Measurements from ENCODE around the gene JMJD1C.
"Not testable (repeated sequence)": the region's sequence is repeated elsewhere in the genome, so short reads cannot be mapped to it uniquely, and the experiment has no call there.

Gene JMJD1C

DNA sequence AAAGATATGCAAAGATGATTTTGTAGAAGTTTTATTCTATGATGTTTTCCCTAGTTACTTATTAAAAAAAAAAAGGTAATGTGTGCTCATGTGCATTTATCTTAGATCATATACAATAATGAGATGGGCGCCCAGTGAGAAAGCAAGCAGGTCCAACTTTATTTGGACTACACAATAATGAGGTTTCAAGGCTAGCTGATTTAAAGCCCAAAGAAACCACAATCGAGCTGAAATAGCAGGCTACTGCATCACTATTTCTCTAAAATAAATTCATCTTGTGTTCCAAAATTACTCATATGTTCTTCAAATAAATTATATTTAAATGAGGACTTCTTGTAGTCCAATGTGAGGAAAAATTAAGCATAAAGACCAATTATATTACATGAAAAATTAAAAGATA is 110.1 kb downstream of the JMJD1C start:
- no peak for FAIRE-seq
- no peak for TF ChIP-seq POLR2A (IDR thresholded peaks at IDR 0.05; ENCODE audit: low read depth, low read length)
- no peak for TF ChIP-seq SPI1 (IDR thresholded peaks at IDR 0.05; ENCODE audit: low read depth, low read length)
- TF ChIP-seq POLR2AphosphoS5 (IDR thresholded peaks at IDR 0.05; ENCODE audit: low read depth, low read length): no peak
- no peak for TF ChIP-seq POU2F2 (IDR thresholded peaks at IDR 0.05; ENCODE audit: low read depth, low read length)
- TF ChIP-seq TAF1 (IDR thresholded peaks at IDR 0.05; ENCODE audit: low read depth, low read length): no peak
- no peak for TF ChIP-seq PAX5 (IDR thresholded peaks at IDR 0.05; ENCODE audit: insufficient read depth, low read length, severe bottlenecking)
- no peak for DNase-seq (ENCODE audit: insufficient read length, low spot score)

DNA sequence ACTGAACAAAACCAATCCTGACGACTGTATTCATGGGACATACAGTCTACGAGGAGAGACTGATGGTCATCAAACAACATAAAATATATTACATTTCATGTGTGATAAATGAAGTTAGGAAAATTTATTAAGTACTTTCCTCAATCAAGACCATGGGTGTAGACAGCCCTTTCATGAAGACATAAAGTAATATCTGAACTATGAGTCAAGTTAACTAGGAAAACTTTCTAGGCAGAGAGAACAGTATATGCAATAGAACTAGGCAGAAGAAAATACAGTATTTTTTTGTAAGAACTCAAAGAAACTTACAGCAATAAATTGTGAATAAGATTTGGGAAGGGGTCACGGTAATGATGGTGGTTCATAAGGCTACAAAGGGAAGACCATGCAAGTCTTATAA is 112.8 kb downstream of the JMJD1C start:
- TF ChIP-seq TAF1 (IDR thresholded peaks at IDR 0.05; ENCODE audit: low read depth, low read length) (no peak), PAX5 (IDR thresholded peaks at IDR 0.05; ENCODE audit: insufficient read depth, low read length, severe bottlenecking) (no peak)
- FAIRE-seq (no peak), DNase-seq (ENCODE audit: insufficient read length, low spot score) (no peak)

DNA sequence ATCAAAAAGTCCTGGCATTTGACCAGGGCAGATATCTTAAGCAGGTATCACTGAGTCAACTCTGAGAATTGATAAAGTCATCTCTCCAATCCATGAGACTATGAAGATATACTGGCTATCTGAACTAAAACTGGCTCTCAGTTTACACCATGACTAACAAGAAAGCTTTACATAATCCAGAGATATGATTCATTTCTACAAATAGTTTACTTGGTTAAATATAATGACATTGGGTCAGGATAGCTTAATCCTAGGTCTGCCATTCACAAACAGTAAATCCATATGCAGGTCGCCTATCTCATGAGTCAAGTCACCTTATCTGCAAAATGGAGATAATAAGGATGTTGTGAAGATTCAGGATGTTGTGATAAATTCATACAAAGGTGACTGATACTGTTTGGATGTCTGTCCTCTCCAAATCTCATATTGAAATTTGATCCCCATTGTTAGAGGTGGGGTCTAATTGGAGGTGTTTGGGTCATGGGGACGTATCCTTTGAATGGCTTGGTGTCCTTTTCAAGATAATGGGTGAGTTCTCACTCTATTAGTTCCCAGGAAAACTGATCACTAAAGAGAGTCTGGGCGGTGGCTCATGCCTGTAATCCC is 117.4 kb downstream of the JMJD1C start:
- TF ChIP-seq POLR2A (IDR thresholded peaks at IDR 0.05; ENCODE audit: low read depth, low read length) (no peak), POU2F2 (IDR thresholded peaks at IDR 0.05; ENCODE audit: low read depth, low read length) (no peak), PAX5 (IDR thresholded peaks at IDR 0.05; ENCODE audit: insufficient read depth, low read length, severe bottlenecking) (no peak), TAF1 (IDR thresholded peaks at IDR 0.05; ENCODE audit: low read depth, low read length) (no peak), POLR2AphosphoS5 (IDR thresholded peaks at IDR 0.05; ENCODE audit: low read depth, low read length) (no peak), SPI1 (IDR thresholded peaks at IDR 0.05; ENCODE audit: low read depth, low read length) (no peak)
- FAIRE-seq (no peak), DNase-seq (ENCODE audit: insufficient read length, low spot score) (no peak)

DNA sequence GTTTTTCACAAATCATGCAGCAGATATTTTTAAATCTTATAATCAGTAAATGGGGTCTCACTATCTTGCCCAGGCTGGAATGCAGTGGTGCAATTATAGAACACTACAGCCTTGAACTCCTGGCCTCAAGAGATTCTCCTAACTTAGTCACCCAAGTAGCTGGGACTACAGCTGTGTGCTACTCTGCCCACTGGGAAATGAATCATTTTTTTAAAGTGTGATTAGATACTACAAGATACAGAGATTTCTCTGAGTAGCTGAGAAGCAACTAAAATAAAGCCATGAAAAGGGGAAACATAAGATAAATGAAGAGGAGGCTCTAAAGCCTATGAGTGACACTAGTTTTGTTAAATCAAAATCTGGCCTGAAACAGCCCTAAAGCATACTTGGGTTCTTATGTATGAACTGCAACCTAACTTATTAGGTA is 119.7 kb downstream of the JMJD1C start:
- no peak for TF ChIP-seq POLR2A (IDR thresholded peaks at IDR 0.05; ENCODE audit: low read depth, low read length)
- no peak for TF ChIP-seq SPI1 (IDR thresholded peaks at IDR 0.05; ENCODE audit: low read depth, low read length)
- TF ChIP-seq TAF1 (IDR thresholded peaks at IDR 0.05; ENCODE audit: low read depth, low read length): no peak
- no peak for TF ChIP-seq POU2F2 (IDR thresholded peaks at IDR 0.05; ENCODE audit: low read depth, low read length)
- TF ChIP-seq PAX5 (IDR thresholded peaks at IDR 0.05; ENCODE audit: insufficient read depth, low read length, severe bottlenecking): no peak
- no peak for TF ChIP-seq POLR2AphosphoS5 (IDR thresholded peaks at IDR 0.05; ENCODE audit: low read depth, low read length)
- no peak for FAIRE-seq
- DNase-seq (ENCODE audit: insufficient read length, low spot score): no peak

DNA sequence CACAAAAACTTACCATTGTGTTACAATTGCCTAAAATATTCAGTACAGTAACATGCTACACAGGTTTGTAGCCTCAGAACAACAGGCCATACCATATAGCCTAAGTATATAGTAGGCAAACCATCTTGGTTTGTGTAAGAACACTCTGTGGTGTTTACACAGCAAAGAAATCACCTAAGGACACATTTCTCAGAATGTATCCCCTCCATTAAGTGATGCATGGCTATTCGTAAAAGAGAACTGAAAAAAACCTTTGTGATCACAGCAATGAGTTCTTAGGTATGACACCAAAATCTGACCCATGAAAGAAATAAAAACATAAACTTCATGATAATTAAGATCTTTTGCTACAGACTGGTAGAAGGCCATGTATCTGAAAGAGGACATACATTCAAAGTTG is 121.5 kb downstream of the JMJD1C start:
- no peak for DNase-seq (ENCODE audit: insufficient read length, low spot score)
- peak; percentile 71 for FAIRE-seq
- TF ChIP-seq PAX5 (IDR thresholded peaks at IDR 0.05; ENCODE audit: insufficient read depth, low read length, severe bottlenecking) (no peak), SPI1 (IDR thresholded peaks at IDR 0.05; ENCODE audit: low read depth, low read length) (peak; percentile 51)

DNA sequence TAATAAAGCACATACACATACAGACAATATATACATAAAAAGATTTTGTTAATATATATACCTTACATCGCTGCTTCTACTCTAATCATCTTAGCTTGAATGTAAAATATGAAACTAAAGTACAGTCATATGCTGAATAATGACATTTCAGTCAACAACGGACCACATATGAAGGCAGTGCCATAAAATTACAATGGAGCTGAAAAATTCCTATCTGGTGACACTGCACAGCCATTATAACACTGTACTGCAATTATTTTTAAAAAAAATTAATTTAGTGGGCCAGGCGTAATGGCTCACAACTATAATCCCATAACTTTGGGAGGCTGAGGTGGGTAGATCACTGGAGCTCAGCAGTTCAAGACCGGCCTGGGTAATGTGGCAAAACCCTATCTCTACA is 122.3 kb downstream of the JMJD1C start:
- DNase-seq (ENCODE audit: insufficient read length, low spot score) (no peak), FAIRE-seq (no peak)
- TF ChIP-seq POU2F2 (IDR thresholded peaks at IDR 0.05; ENCODE audit: low read depth, low read length) (no peak), POLR2A (IDR thresholded peaks at IDR 0.05; ENCODE audit: low read depth, low read length) (no peak), TAF1 (IDR thresholded peaks at IDR 0.05; ENCODE audit: low read depth, low read length) (no peak), PAX5 (IDR thresholded peaks at IDR 0.05; ENCODE audit: insufficient read depth, low read length, severe bottlenecking) (no peak), SPI1 (IDR thresholded peaks at IDR 0.05; ENCODE audit: low read depth, low read length) (no peak), POLR2AphosphoS5 (IDR thresholded peaks at IDR 0.05; ENCODE audit: low read depth, low read length) (no peak)

DNA sequence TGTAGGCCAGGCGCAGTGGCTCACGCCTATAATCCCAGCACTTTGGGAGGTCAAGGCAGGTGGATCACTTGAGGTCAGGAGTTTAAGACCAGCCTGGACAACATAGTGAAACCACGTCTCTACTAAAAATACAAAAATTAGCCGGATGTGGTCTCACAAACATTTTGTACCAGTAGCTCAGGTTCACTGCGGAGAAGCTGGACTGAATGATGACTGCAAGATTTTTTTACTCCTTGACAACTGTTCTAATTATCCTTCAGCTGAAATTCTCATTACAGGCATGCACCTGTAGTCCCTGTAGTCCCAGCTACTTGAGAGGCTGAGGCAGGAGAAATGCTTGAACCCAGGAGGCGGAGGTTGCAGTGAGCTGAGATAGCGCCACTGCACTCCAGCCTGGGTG is 126.1 kb downstream of the JMJD1C start:
- not testable (repeated sequence) for DNase-seq (ENCODE audit: insufficient read length, low spot score); FAIRE-seq

DNA sequence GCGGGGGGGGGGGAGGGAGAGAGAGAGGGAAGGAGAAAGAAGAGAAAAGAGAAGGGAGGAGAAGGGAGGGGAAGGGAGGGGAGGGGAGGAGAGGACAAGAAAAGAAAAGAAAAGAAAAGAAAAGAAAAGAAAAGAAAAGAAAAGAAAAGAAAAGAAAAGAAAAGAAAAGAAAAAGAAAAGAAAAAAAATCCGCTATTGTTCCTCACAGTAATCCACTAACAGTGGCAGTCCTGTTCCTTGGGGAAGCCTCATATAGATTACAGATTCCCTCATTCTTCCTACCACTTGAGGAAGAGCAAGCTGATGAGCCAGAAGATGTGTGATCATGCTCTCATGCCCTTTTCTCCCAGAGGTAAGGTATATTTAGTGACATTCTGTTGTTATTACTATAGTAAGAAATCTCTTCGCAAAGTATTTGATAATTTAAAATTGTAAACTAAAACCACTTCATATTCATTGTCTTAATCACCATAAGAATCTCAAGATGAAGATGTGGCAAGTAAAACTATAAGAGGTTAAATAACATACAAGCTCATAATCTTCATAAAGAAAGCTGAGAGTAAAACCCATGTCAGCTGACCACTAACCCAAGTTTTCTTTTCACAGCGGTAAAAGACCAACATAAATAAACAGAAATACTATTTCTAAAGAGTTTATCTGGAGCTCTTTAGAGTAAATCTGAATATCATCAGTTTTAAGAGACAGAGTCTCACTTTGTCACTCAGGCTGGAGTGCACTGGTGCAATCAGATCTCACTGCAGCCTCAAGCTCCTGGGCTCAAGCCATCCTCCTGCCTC is 128.1 kb downstream of the JMJD1C start:
- FAIRE-seq (no peak), DNase-seq (ENCODE audit: insufficient read length, low spot score) (no peak)
- TF ChIP-seq SPI1 (IDR thresholded peaks at IDR 0.05; ENCODE audit: low read depth, low read length) (no peak), POLR2A (IDR thresholded peaks at IDR 0.05; ENCODE audit: low read depth, low read length) (no peak), TAF1 (IDR thresholded peaks at IDR 0.05; ENCODE audit: low read depth, low read length) (no peak), POLR2AphosphoS5 (IDR thresholded peaks at IDR 0.05; ENCODE audit: low read depth, low read length) (no peak), POU2F2 (IDR thresholded peaks at IDR 0.05; ENCODE audit: low read depth, low read length) (no peak), PAX5 (IDR thresholded peaks at IDR 0.05; ENCODE audit: insufficient read depth, low read length, severe bottlenecking) (no peak)

DNA sequence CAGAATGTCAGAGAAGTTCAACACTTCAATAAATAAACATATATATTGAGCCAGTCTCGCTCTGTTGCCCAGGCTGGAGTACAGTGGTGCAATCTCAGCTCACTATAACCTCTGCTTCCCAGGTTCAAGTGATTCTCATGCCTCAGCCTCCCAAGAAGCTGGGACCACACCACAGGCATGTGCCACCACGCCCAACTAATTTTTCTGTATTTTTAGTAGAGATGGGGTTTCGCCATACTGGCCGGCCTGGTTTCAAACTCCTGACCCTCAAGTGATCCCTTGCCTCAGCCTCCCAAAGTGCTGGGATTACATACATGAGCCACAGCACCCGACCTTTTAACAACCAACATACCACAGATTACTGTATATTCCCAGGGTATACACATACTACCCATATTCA is 134.2 kb downstream of the JMJD1C start:
- TF ChIP-seq SPI1 (IDR thresholded peaks at IDR 0.05; ENCODE audit: low read depth, low read length): no peak
- no peak for TF ChIP-seq POLR2AphosphoS5 (IDR thresholded peaks at IDR 0.05; ENCODE audit: low read depth, low read length)
- TF ChIP-seq PAX5 (IDR thresholded peaks at IDR 0.05; ENCODE audit: insufficient read depth, low read length, severe bottlenecking): no peak
- no peak for TF ChIP-seq POU2F2 (IDR thresholded peaks at IDR 0.05; ENCODE audit: low read depth, low read length)
- no peak for TF ChIP-seq POLR2A (IDR thresholded peaks at IDR 0.05; ENCODE audit: low read depth, low read length)
- no peak for TF ChIP-seq TAF1 (IDR thresholded peaks at IDR 0.05; ENCODE audit: low read depth, low read length)
- DNase-seq (ENCODE audit: insufficient read length, low spot score) (no peak), FAIRE-seq (no peak)

DNA sequence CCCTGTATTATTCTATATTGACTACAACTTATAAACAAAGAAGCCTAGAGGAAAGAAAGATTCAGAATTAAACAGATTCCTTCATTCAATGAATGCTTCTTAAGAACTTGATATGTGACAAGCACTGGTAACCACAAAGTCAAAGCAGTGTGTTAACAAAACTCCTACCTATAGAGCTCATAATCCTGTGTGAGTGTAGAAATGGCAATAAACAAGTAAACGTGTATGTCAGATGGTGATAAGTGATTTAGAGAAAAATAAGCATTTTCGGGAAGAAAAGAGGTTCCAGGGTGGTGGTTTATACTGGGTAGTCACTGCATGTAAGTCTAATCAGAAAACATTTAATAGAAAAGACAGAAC is 141.3 kb downstream of the JMJD1C start:
- FAIRE-seq: no peak
- no peak for DNase-seq (ENCODE audit: insufficient read length, low spot score)
- TF ChIP-seq POLR2AphosphoS5 (IDR thresholded peaks at IDR 0.05; ENCODE audit: low read depth, low read length): no peak
- TF ChIP-seq POU2F2 (IDR thresholded peaks at IDR 0.05; ENCODE audit: low read depth, low read length): no peak
- TF ChIP-seq POLR2A (IDR thresholded peaks at IDR 0.05; ENCODE audit: low read depth, low read length): no peak
- no peak for TF ChIP-seq TAF1 (IDR thresholded peaks at IDR 0.05; ENCODE audit: low read depth, low read length)
- TF ChIP-seq SPI1 (IDR thresholded peaks at IDR 0.05; ENCODE audit: low read depth, low read length): no peak
- no peak for TF ChIP-seq PAX5 (IDR thresholded peaks at IDR 0.05; ENCODE audit: insufficient read depth, low read length, severe bottlenecking)
